ENCODE measurements around the gene IFNL1.

GRCh38 chr19:39282021-39282420, 14.2 kb upstream of the IFNL1 start:
- TF ChIP-seq CSDC2 (CRISPR knock-in tag; IDR thresholded peaks at IDR 0.05) = no peak
- no peak for TF ChIP-seq BACH2 (CRISPR knock-in tag; IDR thresholded peaks at IDR 0.05; ENCODE audit: borderline replicate concordance)

All from SK-N-SH treated with all-trans-retinoic acid at 6 μM for 48 hours (cell line).